SK-N-SH (cell line): Measurements from ENCODE around the gene SST. TPM values are rescaled to one million over a fixed set of nuclear protein-coding genes. Genes with fewer than 3 reads are reported as not detected.

Experiments
- CTCF ChIA-PET: fragments of 300-600, 350-600 bp; formaldehyde crosslinking; extraction: SDS; loops from one replicate; lab custom pipeline; 2021; lab: Yijun Ruan, JAX
- POLR2A ChIA-PET: fragments of 350-600 bp; sonication (Branson Sonifier 250); formaldehyde crosslinking; extraction: SDS; loops from one replicate; lab custom pipeline; 2020; ENCODE audit warnings: antibody characterized with exemption, inconsistent platforms; lab: Yijun Ruan, JAX
- DNase-seq: peaks from one replicate; pipeline ENCODE4 v3.0.0; 2012
- H2AFZ ChIP-seq: fragments of 200-600 bp; sonication (generic); 2 replicates; pipeline ENCODE4 v1.8.1; 2016; ENCODE audit warnings: antibody characterized with exemption, mild to moderate bottlenecking, low read depth
- H3F3A ChIP-seq: fragments of 200-600 bp; sonication (generic); replicated peaks from 2 replicates; pipeline ENCODE3; 2016; ENCODE audit warnings: antibody characterized with exemption, mild to moderate bottlenecking; ENCODE audit not compliant: insufficient read depth
- H3K27ac ChIP-seq, 2 experiments: fragments of 200-500 bp in 1 of 2; fragments of 200-600 bp in 1 of 2; sonication (Bioruptor generic) in 1 of 2; sonication (generic), shearing (Covaris generic) in 1 of 2; 2 replicates each; pipeline versions ENCODE4 v1.5.1 to v1.6.1; 2014 to 2016; ENCODE audit warnings: low read depth in 2 of 2, inconsistent platforms in 1 of 2, low read length in 1 of 2, mild to moderate bottlenecking in 1 of 2, mixed read lengths in 1 of 2
- H3K27me3 ChIP-seq: fragments of 200-600 bp; sonication (generic), shearing (Covaris generic); 2 replicates; pipeline ENCODE4 v1.6.1; 2016; ENCODE audit warnings: mixed run types; ENCODE audit not compliant: insufficient read depth
- H3K36me3 ChIP-seq, 2 experiments: fragments of 200-500 bp in 1 of 2; fragments of 200-600 bp in 1 of 2; sonication (Bioruptor generic) in 1 of 2; sonication (generic) in 1 of 2; replicated peaks in 1 of 2; 2 replicates each; pipeline versions ENCODE3 to v1.5.1; 2014 to 2016; ENCODE audit warnings: low read length in 1 of 2, mild to moderate bottlenecking in 1 of 2; ENCODE audit not compliant: insufficient read depth in 2 of 2, control insufficient read depth in 1 of 2
- H3K4me1 ChIP-seq, 2 experiments: fragments of 200-500 bp in 1 of 2; fragments of 200-600 bp in 1 of 2; sonication (Bioruptor generic) in 1 of 2; sonication (generic), shearing (Covaris generic) in 1 of 2; 2 replicates each; pipeline versions ENCODE4 v1.5.1 to v1.6.1; 2014 to 2016; ENCODE audit warnings: low read depth in 1 of 2, low read length in 1 of 2, mixed run types in 1 of 2; ENCODE audit not compliant: insufficient read depth in 2 of 2, control insufficient read depth in 1 of 2
- H3K4me2 ChIP-seq: fragments of 200-600 bp; sonication (generic), shearing (Covaris generic); 2 replicates; pipeline ENCODE4 v1.6.1; 2017; ENCODE audit warnings: mixed run types
- H3K4me3 ChIP-seq, 2 experiments: fragments of 200-500 bp in 1 of 2; fragments of 200-600 bp in 1 of 2; sonication (Bioruptor generic) in 1 of 2; sonication (generic), shearing (Covaris generic) in 1 of 2; 2 replicates each; pipeline versions ENCODE4 v1.5.1 to v1.8.1; 2014 to 2016; ENCODE audit warnings: low read depth in 2 of 2, inconsistent platforms in 1 of 2, low read length in 1 of 2, mild to moderate bottlenecking in 1 of 2, mixed read lengths in 1 of 2, moderate library complexity in 1 of 2
- H3K79me2 ChIP-seq: fragments of 200-600 bp; sonication (generic); 2 replicates; pipeline ENCODE4 v1.8.1; 2017; ENCODE audit warnings: mild to moderate bottlenecking; ENCODE audit not compliant: insufficient read depth
- H3K9ac ChIP-seq: fragments of 200-600 bp; sonication (generic); 2 replicates; pipeline ENCODE4 v1.6.1; 2017; ENCODE audit warnings: mixed run types
- H3K9me2 ChIP-seq: fragments of 200-600 bp; sonication (generic); 2 replicates; pipeline ENCODE4 v1.6.1; 2017; ENCODE audit warnings: mixed run types
- H3K9me3 ChIP-seq: fragments of 200-600 bp; sonication (generic); 2 replicates; pipeline ENCODE4 v1.6.1; 2017; ENCODE audit warnings: mixed run types, mild to moderate bottlenecking, moderate library complexity
- H4K20me1 ChIP-seq: fragments of 200-600 bp; sonication (generic); 2 replicates; pipeline ENCODE4 v1.6.1; 2017; ENCODE audit warnings: mild to moderate bottlenecking, mixed run types; ENCODE audit not compliant: insufficient read depth
- EZH2phosphoT487 ChIP-seq: fragments of 200-600 bp; sonication (generic); IDR thresholded peaks from 2 replicates; pipeline ENCODE4 v1.6.1; 2017; ENCODE audit warnings: low read depth, mixed run types, mild to moderate bottlenecking, antibody characterized with exemption, moderate library complexity, borderline replicate concordance
- FOSL2 ChIP-seq: IDR thresholded peaks from 2 replicates; pipeline ENCODE4 v1.4.0; 2012; ENCODE audit warnings: low read depth, mild to moderate bottlenecking, moderate library complexity, borderline replicate concordance
- FOXM1 ChIP-seq: IDR thresholded peaks from 2 replicates; pipeline ENCODE4 v1.4.0; 2012; ENCODE audit warnings: low read depth, mild to moderate bottlenecking
- GATA2 ChIP-seq: sonication (generic); formaldehyde crosslinking; IDR thresholded peaks from 2 replicates; pipeline ENCODE4 v1.5.0; 2020; ENCODE audit warnings: mild to moderate bottlenecking, missing genetic modification reagents
- JUND ChIP-seq: IDR thresholded peaks from 2 replicates; pipeline ENCODE4 v1.4.0; 2012
- RAD21 ChIP-seq: IDR thresholded peaks from 2 replicates; pipeline ENCODE4 v1.6.1; 2012; ENCODE audit warnings: mild to moderate bottlenecking, low read length
- RCOR1 ChIP-seq: fragments of 150-350 bp; IDR thresholded peaks from 2 replicates; pipeline ENCODE4 v1.6.1; 2017; ENCODE audit warnings: antibody characterized with exemption, low read length
- SIN3A ChIP-seq: IDR thresholded peaks from 2 replicates; pipeline ENCODE4 v1.6.1; 2012; ENCODE audit warnings: low read depth, mild to moderate bottlenecking, low read length, moderate library complexity, borderline replicate concordance
- WGBS: methylation state at CpG from one replicate; pipeline ENCODE4 v1.1.6; 2017; ENCODE audit warnings: low lambda C conversion rate; 5-methylcytosine and 5-hydroxymethylcytosine counted together
- polyA plus RNA-seq, 3 experiments: library from polyadenylated mRNA; depleted of rRNA; stranded (reverse); fragments of >200 nt; gene quantifications; 2 replicates each; pipeline ENCODE4 v1.2.3, GENCODE V29; 2012
- TF ChIP-seq, protein P1 (sequence below): IDR thresholded peaks from 2 replicates; pipeline ENCODE4 v1.4.0; 2012; ENCODE audit warnings: low read depth, borderline replicate concordance
- TF ChIP-seq, protein P2 (sequence below): IDR thresholded peaks from 2 replicates; pipeline ENCODE4; 2012
- TF ChIP-seq, protein P3 (sequence below): IDR thresholded peaks from 2 replicates; pipeline ENCODE4 v1.6.1; 2012; ENCODE audit warnings: mild to moderate bottlenecking, low read depth, low read length, moderate library complexity

The SST gene
- polyA plus RNA-seq, 1 of the 3 experiments (the other 2 are of a cell fraction): not detected

DNA sequence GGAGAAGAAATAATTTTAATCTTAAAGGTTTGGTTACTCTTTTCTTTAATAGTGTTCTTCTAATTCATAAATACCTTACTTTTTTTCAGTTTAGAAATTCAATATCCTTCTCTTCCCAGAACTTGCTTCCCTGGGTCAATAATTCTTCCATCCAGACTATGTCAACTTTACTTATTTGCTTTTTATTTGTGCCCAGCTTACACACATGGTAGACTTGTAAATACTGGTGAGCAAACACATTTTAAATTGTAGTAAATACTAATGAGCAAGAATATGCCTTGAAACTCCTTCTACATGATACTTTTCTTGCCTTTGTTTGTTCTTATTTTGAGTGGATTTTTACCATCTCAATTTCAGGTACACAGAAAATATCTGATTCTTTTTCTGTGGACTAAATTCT is 33.7 kb downstream of the SST start:
- H3K79me2 ChIP-seq: no peaks in the 10 kb centered on the region

DNA sequence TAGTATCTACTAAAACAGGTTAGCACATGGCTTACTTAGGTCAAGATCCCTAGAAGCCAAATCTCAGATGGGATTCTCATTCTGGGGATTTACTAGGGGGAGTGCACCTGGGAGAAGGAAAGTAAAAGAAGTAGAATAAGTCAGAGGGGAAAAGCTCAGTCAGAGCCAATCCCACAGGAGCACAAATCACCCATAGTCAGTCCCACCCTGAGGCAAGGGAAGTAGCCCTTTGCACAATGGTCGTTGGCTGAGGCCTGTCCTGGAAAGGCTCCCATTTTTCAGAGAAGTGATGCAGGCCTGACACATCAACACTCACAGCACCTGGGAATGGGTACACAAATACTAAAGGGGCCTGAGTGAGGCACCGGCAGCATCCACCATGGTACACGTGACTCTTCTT is 39.8 kb downstream of the SST start:
- no peak overlapping the region for H3K9ac ChIP-seq
- H3K4me2 ChIP-seq: no peak overlapping the region
- H3K27ac ChIP-seq: no peak overlapping the region
- DNase-seq: no peak
- ChIA-PET CTCF (no interaction called here), POLR2A (no interaction called here)
- no peaks in the 10 kb centered on the region for H3K9me2 ChIP-seq
- no peaks in the 10 kb centered on the region for H3K36me3 ChIP-seq
- H4K20me1 ChIP-seq: no peaks in the 10 kb centered on the region
- no peaks in the 10 kb centered on the region for H3K9me3 ChIP-seq
- no peaks in the 10 kb centered on the region for H3K27me3 ChIP-seq
- H3K4me1 ChIP-seq: no peaks in the 10 kb centered on the region
- no peak overlapping the region for H2AFZ ChIP-seq
- TF ChIP-seq, protein P1, sequence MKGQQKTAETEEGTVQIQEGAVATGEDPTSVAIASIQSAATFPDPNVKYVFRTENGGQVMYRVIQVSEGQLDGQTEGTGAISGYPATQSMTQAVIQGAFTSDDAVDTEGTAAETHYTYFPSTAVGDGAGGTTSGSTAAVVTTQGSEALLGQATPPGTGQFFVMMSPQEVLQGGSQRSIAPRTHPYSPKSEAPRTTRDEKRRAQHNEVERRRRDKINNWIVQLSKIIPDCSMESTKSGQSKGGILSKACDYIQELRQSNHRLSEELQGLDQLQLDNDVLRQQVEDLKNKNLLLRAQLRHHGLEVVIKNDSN: no peak
- 33% methylated on average over 3 of the region's 3 CpGs for WGBS
- H3K79me2 ChIP-seq: no peaks in the 10 kb centered on the region
- H3F3A ChIP-seq: no peaks in the 10 kb centered on the region
- no peak overlapping the region for H3K4me3 ChIP-seq

More for the DNA sequence above, 33.7 kb downstream of the SST start:
- POLR2A ChIA-PET: no interaction called here
- CTCF ChIA-PET: no interaction called here
- H3K4me3 ChIP-seq: no peak overlapping the region
- H3K4me2 ChIP-seq: no peak overlapping the region
- H3K9ac ChIP-seq: no peak overlapping the region
- no peaks in the 10 kb centered on the region for H3K36me3 ChIP-seq
- H3K27ac ChIP-seq: no peak overlapping the region
- H3F3A ChIP-seq: no peaks in the 10 kb centered on the region
- no peak for DNase-seq
- no peaks in the 10 kb centered on the region for H3K4me1 ChIP-seq
- no peaks in the 10 kb centered on the region for H3K27me3 ChIP-seq
- TF ChIP-seq RAD21: no peak
- TF ChIP-seq EZH2phosphoT487: no peak
- no peak for TF ChIP-seq SIN3A
- no peak for TF ChIP-seq RCOR1
- TF ChIP-seq JUND: no peak
- H3K9me2 ChIP-seq: no peaks in the 10 kb centered on the region
- no peaks in the 10 kb centered on the region for H4K20me1 ChIP-seq
- H2AFZ ChIP-seq: no peak overlapping the region
- no peaks in the 10 kb centered on the region for H3K9me3 ChIP-seq

DNA sequence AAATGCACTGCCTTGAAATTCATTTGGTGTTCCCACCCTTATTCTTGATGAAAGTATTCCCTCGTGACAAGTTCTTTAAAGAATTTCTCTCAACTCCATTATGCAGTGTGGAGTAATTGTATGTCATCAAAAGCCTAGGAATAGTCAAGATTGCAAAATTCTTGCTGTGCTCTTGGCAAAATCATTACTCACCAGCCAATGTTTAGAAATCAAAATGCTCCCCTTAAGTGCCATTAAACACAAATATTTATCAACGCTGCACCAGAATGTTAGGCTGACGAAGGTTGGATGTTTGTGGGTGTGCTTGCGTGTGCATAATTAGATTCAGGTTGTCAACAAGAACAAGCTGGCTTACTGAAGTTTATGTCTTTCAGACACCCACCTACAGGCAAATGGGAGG is 40.5 kb downstream of the SST start:
- Histone ChIP-seq H3K36me3 (no peaks in the 10 kb centered on the region), H2AFZ (no peak overlapping the region), H3K4me2 (no peak overlapping the region), H3K4me1 (no peaks in the 10 kb centered on the region), H3K9ac (no peak overlapping the region), H3K27me3 (no peaks in the 10 kb centered on the region), H3K9me2 (no peaks in the 10 kb centered on the region), H4K20me1 (no peaks in the 10 kb centered on the region), H3K79me2 (no peaks in the 10 kb centered on the region), H3K9me3 (no peaks in the 10 kb centered on the region), H3K4me3 (no peak overlapping the region), H3F3A (no peaks in the 10 kb centered on the region), H3K27ac (no peak overlapping the region)
- TF ChIP-seq FOSL2 (no peak), FOXM1 (no peak), RCOR1 (no peak), GATA2 (CRISPR knock-in tag) (no peak)
- TF ChIP-seq, protein P2, sequence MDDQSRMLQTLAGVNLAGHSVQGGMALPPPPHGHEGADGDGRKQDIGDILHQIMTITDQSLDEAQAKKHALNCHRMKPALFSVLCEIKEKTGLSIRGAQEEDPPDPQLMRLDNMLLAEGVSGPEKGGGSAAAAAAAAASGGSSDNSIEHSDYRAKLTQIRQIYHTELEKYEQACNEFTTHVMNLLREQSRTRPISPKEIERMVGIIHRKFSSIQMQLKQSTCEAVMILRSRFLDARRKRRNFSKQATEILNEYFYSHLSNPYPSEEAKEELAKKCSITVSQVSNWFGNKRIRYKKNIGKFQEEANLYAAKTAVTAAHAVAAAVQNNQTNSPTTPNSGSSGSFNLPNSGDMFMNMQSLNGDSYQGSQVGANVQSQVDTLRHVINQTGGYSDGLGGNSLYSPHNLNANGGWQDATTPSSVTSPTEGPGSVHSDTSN: no peak
- TF ChIP-seq, protein P3, sequence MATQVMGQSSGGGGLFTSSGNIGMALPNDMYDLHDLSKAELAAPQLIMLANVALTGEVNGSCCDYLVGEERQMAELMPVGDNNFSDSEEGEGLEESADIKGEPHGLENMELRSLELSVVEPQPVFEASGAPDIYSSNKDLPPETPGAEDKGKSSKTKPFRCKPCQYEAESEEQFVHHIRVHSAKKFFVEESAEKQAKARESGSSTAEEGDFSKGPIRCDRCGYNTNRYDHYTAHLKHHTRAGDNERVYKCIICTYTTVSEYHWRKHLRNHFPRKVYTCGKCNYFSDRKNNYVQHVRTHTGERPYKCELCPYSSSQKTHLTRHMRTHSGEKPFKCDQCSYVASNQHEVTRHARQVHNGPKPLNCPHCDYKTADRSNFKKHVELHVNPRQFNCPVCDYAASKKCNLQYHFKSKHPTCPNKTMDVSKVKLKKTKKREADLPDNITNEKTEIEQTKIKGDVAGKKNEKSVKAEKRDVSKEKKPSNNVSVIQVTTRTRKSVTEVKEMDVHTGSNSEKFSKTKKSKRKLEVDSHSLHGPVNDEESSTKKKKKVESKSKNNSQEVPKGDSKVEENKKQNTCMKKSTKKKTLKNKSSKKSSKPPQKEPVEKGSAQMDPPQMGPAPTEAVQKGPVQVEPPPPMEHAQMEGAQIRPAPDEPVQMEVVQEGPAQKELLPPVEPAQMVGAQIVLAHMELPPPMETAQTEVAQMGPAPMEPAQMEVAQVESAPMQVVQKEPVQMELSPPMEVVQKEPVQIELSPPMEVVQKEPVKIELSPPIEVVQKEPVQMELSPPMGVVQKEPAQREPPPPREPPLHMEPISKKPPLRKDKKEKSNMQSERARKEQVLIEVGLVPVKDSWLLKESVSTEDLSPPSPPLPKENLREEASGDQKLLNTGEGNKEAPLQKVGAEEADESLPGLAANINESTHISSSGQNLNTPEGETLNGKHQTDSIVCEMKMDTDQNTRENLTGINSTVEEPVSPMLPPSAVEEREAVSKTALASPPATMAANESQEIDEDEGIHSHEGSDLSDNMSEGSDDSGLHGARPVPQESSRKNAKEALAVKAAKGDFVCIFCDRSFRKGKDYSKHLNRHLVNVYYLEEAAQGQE: no peak
- 9% methylated on average over 4 of the region's 4 CpGs for WGBS
- ChIA-PET POLR2A (no interaction called here), CTCF (no interaction called here)
- no peak for DNase-seq
